HTR-8/SVneo (cell line): ENCODE results near the gene LRRK2.
"Not testable (repeated sequence)": the region's sequence is repeated elsewhere in the genome, so short reads cannot be mapped to it uniquely, and the experiment has no call there.

Experiments used
- DNase-seq: peaks from one replicate; pipeline ENCODE4 v3.0.0; 2011; ENCODE audit warnings: low spot score, mixed read lengths; ENCODE audit not compliant: insufficient read length
- FAIRE-seq: peaks from 2 replicates; lab custom pipeline; 2011; peaks lifted over from hg19 to GRCh38; lab: Jason Lieb, UNC

The LRRK2 gene

DNA sequence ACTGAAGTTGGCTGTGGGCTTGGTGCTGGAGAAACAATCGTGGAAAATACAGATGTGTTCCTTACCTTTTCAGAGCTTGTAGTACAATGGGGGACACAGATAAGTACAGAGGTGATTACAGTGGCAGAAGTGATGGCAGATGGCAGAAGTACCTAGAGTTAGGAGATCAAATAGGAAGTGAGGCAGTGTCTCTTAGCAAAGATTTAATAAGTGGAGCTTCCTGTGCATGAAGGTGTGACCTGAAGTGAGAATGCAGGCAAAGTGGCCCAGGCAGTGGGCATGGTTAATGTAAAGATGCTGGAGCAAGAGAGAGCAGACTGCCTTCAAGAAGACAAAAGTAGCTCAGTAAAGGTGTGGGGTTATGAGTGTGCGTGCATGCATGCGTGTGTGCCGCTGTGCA is 16.0 kb downstream of the LRRK2 start:
- no peak for DNase-seq
- FAIRE-seq: no peak

DNA sequence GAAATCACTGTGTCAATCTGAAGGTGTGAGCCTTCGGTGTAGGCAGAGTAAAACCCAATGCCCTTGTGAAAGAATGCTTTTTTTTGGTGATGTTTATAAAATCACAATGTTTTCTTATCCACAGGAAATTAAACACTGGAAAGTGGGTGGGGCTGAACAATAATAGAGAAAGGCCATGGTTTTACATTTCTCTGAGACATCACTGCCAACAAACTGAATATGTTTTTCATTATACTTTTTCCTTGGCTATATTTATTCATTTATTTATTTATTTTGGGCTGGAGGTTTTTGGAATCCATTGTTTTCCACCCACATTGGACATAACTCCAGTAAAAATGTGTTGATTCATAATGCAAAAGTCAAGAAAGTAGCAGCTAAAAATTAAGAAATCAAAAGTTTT is 16.9 kb downstream of the LRRK2 start:
- DNase-seq (no peak), FAIRE-seq (no peak)

DNA sequence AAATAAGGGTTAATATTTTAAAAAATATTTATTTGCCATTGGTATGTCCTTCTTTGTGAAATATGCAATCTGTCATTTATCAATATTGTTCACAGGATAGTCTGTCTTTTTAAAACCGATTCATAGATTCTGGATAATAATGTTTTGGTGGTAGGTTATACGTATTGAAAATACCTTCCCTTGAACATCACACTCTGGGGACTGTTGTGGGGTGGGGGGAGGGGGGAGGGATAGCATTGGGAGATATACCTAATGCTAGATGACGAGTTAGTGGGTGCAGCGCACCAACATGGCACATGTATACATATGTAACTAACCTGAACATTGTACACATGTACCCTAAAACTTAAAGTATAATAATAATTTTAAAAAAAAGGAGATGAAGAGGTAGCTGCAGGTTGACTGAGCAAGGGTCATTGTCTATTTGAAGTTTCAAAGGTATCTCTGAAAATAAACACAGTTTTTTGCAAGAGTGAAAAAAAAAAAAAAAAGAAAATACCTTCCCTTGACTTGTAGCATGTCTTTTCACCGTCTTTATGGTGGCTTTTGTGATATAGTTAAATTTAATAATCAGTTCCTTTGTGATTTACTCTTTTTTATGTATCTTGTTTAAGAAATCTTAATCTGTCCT is 19.8 kb downstream of the LRRK2 start:
- not testable (repeated sequence) for FAIRE-seq, DNase-seq

DNA sequence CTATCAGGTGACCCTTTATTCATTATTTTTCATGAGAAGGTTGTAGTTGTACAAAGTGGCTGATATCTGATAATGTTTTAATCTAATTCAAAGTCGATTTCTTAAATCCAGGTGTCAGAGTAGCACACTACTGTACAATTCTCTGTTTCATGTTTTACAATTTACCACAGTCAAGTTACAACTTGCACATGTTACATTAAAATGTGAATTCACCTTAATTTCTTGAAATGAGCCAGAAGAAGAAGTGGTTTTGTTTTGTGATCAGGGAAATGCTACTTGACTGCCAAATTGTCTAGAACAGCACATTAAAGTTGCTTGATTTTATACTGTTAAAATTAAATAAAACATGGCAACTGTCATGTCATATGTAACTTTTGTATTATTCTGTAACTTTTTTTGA is 23.2 kb downstream of the LRRK2 start:
- FAIRE-seq: no peak
- DNase-seq: no peak

DNA sequence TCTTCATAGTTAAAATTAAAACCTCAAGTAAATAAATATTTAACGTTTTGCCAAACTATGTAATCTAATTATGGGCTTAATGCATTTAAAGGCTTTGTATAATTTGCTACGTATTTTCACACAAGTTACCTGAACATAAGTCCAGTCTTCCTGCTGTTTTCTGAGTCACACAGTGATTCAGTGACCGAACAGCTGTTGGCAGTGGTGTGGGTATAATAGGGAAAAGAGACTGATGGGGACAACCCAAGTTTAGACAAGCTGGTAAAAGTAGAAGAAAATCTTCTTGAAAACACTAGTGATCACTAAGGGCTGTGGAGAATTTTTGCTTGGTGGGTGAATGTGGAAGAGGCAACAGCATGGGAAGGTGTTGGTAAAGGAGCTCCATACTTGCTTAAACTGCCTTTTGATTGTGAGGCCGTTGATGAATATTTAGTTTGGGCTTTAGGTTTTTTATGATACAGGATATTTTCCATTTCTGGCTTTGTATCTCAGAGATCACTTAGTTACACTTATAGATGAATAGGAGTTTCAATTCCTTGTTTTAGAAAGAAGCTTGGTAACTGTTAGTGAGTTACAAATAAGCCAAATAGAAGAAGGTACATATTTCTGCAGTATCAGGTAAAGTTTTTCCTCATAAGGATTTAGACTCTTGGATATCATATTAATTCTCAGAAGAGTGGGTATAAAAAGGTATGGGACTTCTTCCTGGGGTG is 23.9 kb downstream of the LRRK2 start:
- no peak for FAIRE-seq
- no peak for DNase-seq

DNA sequence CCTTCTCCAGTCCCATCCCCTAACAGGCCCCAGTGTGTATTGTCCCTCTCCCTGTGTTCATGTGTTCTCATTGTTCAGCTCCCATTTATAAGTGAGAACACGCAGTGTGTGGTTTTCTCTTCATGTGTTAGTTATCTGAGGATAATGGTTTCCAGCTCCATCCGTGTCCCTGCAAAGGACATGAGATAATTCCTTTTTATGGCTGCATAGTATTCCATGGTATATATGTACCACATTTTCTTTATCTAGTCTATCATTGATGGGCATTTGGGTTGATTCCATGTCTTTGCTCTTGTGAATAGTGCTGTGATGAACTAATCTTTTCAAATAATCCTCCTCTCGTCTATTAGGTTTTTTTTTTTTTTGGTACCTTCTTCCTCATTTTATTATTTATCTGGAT is 25.9 kb downstream of the LRRK2 start:
- not testable (repeated sequence) for FAIRE-seq, DNase-seq

DNA sequence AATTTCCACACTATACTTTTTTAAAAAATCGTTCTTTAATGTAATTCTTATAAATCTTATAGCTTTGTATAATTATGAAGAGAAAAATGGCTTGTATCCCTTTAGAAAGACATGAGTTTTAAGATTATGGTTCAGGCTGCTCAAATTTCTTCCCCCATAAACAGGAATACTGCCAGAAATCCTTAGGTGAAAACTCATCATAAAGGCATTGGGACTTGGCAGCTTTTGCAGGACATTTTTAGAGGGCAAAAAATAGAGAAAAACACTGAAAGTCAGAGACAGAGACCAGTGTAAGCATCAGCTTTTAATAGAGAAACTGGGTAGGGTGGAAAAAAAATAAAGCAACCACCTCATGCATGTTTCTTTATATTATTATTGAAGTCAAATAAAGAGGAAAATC is 29.1 kb downstream of the LRRK2 start:
- FAIRE-seq (no peak), DNase-seq (no peak)

DNA sequence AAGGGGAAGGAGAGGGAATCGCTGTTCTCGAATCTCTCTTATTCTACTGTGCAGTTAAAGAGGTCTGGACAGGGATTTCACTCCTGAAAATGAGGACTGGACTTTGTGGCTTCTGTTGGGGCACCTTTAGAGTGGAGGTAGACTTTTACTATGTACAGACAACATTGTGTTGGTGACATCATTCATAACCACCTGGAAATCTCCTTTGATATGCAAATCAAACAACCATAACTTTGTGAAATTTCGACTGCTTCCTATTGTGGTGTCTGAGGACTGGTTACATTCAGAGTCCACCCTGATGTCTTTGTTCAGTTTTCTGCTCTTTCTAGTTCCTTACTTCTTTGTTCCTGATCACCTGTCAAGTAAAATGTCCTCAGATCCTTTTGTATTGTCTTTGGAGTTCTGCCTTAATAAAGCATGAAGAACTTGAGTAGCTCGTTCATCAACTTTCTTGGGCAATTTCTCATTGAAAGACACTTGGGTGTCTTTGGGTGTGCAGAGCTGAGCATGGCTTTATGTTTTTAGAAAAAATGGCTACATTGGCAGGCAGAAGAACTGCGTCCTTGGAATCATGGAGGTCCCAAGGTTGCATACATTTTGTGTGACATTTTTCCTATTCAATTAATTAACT is 29.8 kb downstream of the LRRK2 start:
- no peak for FAIRE-seq

DNA sequence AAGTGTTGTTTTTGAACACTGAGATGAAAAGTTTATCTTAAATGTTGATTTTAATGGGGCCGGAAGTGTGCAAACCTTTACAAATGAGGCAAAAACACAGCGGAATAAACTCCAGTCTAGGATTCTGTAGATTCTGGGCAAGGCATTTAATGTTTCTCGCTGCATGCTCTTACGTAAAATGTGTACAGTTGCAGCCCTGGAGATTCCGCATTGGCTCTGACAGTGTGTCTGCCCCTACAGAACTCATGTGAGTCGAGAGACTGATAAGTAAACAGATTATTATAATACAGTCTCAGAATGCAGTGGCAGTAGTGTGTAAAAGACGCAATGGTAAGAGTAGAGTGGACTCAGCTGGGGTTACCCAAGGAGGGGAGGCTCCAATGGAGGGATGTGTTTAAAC is 33.6 kb downstream of the LRRK2 start:
- DNase-seq: no peak
- no peak for FAIRE-seq

More for the DNA sequence above, 29.8 kb downstream of the LRRK2 start:
- no peak for DNase-seq

DNA sequence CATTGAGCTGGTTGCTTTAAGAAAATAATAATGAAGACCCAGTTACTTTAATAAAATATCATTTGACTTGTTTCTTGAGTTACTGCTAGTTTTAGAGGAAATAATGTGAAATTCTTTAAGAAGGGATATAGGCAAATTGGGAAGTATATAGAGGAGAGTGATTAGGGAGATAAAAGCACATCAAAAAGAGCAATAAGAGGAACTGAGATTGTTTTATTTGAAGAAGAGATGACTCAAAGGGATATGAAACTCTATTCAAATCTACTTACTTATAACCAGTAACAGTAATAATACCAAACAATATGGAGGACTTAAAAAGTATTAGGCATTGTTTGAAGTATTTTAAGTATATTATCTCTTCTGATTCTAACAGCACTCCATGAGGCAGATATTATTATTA is 37.1 kb downstream of the LRRK2 start:
- FAIRE-seq (no peak), DNase-seq (no peak)

DNA sequence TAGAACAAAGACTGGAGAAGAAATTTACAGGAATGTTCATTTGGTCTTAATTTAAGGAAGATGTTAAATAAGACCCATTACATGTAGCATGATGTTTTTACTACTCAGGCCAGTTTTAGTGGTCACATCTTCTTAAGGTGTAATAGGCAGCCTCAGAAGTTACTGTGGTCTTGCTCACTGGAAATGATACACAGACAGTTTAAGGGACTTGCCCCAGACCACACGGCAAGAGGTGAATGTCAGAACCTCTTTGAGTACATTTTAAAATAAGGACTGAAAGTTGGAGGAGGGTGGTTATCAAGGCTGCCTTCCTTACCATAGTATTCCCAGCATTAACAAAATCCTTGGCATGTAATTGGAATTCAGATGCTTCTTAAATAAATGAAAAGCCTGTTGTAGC is 37.9 kb downstream of the LRRK2 start:
- FAIRE-seq (no peak), DNase-seq (no peak)

DNA sequence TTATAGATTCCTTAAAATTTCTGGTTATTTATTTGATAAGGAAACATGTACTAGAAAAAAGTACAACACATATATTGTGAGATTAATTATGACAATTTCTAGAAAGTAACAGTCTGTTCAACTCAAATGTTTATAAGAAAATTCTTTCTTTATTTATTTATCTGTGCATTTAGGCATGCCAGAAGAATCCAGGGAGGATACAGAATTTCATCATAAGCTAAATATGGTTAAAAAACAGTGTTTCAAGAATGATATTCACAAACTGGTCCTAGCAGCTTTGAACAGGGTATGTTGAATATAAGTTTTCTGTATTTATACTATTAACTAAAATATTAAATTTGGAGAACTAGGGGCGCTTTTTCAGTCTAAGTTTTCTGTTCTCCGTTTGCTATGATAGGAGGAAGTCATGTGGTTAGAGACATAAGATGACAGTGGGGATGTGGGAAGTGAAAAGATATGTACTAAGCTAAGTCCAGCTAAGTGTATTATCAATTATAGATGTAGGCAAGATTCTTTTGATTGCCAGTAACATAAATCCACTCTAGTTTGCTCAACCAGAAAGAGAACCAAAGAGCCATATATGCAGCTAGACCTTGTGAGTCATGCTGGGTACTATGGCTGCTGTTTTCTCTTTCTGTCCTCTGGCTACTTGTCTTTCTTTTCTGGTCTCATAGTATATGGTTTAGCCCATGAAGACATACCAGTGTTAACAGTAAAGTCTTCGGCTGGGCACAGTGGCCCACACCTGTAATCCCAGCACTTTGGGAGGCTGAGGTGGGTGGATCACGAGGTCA is 39.0 kb downstream of the LRRK2 start:
- FAIRE-seq (no peak), DNase-seq (no peak)

DNA sequence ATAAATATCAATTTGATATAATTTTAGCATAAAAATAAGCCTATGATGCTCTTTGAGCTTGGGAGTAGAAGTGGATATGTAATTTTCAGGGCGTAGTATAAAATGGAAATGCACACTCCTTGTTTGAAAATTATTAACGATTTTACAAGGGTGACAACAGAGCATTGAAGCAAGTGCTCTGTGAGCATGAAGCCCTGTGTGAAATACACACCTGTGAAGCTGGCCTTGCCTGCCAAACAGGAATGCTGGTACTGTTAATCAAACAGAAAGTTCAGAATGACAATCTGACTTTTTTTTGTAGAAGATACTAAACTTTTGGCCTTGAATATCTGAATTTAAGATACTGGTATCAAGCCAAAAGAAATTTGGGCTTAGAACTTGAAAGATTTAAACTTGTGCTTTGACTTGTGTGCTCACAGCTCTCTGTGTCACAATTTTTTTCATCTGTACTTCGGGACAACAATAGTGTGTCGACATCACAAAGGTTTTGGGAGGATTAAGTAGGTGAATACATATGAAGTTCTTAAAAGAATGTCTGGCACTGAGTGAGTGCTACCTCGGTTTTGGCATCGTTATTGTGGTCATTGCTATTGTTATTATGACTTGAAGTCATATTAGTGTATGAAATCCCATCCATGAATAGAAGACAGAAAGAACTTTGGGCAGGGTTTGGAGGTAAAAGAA is 47.3 kb downstream of the LRRK2 start:
- no peak for FAIRE-seq

DNA sequence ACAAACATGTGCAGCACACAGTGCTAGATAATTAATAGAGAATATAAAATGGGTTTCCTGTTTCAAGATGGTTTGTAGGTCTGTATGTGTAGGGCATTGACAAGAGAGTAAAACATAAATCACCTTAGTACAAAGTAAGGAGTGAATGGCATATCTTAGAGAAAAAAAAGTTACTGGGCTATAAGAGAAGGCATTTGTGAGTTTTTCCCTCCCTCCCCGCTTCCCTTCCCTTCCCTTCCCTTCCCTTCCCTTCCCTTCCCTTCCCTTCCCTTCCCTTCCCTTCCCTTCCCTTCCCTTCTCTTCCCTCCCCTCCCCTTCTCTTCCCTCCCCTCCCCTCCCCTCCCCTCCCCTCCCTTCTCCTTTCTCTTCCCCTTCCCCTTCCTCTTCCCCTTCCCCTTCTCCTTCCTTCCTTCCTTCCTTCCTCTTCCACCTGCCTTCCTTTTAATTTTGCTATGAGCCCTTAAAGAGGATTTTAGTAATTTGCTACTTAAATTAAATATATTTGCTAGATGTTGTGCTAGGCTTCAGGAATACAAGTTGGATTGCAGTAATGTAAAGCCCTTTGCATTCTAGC is 57.1 kb downstream of the LRRK2 start:
- FAIRE-seq (no peak), DNase-seq (no peak)

More for the DNA sequence above, 47.3 kb downstream of the LRRK2 start:
- DNase-seq: no peak

DNA sequence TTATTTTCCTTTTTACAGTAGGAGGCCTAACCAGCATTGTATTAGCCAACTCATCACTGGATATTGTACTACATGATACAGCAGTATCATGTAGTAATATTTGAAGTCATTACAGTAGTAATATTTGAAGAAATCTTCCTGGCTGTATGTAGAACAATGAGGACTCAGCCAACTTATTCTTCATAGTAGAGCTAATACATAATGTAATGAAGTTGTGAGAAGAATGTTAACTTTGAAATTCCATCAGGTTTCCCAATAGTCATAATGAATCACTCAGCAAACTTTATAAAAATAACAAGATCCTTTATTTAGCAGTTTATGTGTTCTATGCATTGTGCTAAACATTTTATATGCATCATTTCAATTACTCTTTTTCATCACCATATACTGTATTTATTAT is 61.8 kb downstream of the LRRK2 start:
- FAIRE-seq (no peak), DNase-seq (no peak)

DNA sequence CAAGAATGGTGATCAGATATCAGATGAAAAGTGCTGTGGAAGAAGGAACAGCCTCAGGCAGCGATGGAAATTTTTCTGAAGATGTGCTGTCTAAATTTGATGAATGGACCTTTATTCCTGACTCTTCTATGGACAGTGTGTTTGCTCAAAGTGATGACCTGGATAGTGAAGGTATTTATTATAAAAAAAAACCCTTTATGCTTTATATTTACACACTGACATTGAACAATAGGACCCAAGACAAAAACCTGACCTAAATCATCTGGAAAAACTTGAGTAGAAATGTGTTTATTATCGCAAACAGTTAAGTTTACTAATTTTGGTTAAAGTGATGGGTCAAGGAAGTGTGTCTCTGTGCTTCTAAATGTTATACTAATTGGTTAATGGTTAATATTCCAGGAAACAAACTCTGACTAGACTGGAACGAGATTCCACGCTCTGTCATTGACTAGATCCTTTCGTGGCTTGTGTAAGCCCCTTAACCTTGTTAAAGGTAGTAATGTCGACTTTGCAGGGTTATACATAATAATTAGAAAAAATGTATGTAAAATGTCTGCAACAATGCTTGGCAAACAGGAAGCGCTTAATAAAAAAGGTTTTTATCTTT is 62.7 kb downstream of the LRRK2 start:
- FAIRE-seq: no peak
- DNase-seq: no peak

DNA sequence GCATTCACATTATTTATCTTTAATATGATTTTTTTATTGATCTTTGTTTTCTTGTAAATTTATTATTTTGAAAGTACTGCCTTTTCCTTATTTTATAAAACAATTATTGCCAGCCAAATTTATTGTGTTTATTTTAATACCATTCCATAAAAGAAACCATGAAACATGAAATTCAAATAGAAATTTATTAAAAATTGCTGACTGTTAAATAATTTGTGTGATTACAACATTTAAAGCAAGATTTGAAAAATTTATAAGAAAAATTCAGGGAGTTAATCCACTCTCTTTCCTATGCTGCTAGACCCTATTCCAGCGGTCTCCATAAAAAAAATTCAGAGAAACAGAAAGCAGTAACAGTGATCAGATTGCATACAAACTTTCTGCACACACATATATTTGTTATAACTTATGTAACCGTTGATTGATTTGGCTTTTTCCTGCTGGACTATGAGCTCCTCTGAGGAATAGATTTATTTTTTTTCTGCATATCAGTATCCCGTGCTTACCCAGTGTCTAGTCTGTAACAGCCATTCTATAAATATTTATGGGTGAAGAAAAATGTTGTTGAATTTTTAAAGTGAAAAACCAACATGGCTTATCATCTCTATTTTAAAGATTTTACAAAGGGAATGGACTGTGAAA is 68.1 kb downstream of the LRRK2 start:
- FAIRE-seq: no peak
- DNase-seq: no peak

DNA sequence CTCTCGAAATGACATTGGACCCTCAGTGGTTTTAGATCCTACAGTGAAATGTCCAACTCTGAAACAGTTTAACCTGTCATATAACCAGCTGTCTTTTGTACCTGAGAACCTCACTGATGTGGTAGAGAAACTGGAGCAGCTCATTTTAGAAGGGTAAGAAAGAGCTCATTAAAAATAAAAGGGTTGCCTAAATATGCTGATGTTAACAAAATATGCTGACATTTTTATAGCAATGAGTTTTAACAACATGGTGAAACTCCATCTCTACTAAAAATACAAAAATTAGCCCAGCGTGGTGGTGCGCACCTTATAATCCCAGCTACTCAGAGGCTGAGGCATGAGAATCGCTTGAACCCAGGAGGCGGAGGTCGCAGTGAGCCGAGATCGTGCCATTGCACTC is 73.5 kb downstream of the LRRK2 start:
- no peak for FAIRE-seq
- DNase-seq: no peak

DNA sequence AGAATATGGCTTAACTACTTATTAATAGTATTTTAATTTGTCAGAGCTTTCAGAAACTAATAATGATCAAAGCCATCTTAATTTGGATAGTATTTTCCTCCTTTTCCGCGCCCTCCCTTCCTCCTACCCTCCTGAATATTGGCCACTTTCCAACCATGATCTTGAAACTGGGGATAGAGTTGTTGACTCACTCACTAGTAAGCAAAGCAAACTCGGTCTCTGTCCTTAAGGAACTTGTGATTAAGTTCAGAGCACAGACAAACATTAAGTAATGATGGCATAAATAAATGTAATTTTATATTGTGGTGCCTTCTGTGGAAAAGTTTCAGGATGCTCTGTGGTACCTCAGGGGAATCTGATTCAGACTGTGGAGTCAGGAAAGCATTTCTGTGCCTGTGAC is 75.7 kb downstream of the LRRK2 start:
- no peak for FAIRE-seq
- DNase-seq: no peak
